Muscle of leg (tissue), 11 donors: ENCODE data around the gene MYMX. TPM values are rescaled to one million over a fixed set of nuclear protein-coding genes. Genes with fewer than 3 reads are reported as not detected.

Source experiments
- DNase-seq: peaks from one replicate; pipeline ENCODE4 v3.0.0; 2013
- H3K27ac ChIP-seq: one replicate; pipeline ENCODE4 v1.5.1; 2013; ENCODE audit warnings: mild to moderate bottlenecking, low read length, control low read depth
- H3K27me3 ChIP-seq: one replicate; pipeline ENCODE4 v1.6.1; 2013; ENCODE audit warnings: low read length; ENCODE audit not compliant: control insufficient read depth, insufficient read depth
- H3K36me3 ChIP-seq: one replicate; pipeline ENCODE4 v1.6.1; 2013; ENCODE audit warnings: low read length; ENCODE audit not compliant: control insufficient read depth, insufficient read depth
- H3K4me1 ChIP-seq: one replicate; pipeline ENCODE4 v1.6.1; 2013; ENCODE audit warnings: low read length; ENCODE audit not compliant: control insufficient read depth, insufficient read depth
- H3K4me3 ChIP-seq: one replicate; pipeline ENCODE4 v1.5.1; 2013; ENCODE audit warnings: low read length, control low read depth
- H3K9me3 ChIP-seq: replicated peaks from 2 replicates; pipeline ENCODE4 v1.6.1; 2013; ENCODE audit warnings: low read depth, low read length; ENCODE audit not compliant: control insufficient read depth
- WGBS: methylation state at CpG from one replicate; pipeline ENCODE4 v1.1.5; 2013; ENCODE audit warnings: missing lambda C conversion rate; ENCODE audit not compliant: insufficient coverage; 5-methylcytosine and 5-hydroxymethylcytosine counted together
- polyA plus RNA-seq, 8 donors: library from polyadenylated mRNA; unstranded; fragments of 120-200 nt; gene quantifications; one replicate each; pipeline versions ENCODE4 v1.2.1 to v1.2.3, GENCODE V29; 2013; ENCODE audit warnings: inconsistent platforms in 1 of 8, low replicate concordance in 1 of 8; ENCODE audit not compliant: insufficient read length in 8 of 8, insufficient read depth in 1 of 8
- total RNA-seq: library from RNA; stranded (reverse); fragments of 120-200 nt; gene quantifications from one replicate; pipeline ENCODE4 v1.2.4, GENCODE V29; 2013

MYMX gene
- total and polyA plus RNA-seq, 9 donors, result 12.4 to 31.2 (median 26.6) TPM

DNA sequence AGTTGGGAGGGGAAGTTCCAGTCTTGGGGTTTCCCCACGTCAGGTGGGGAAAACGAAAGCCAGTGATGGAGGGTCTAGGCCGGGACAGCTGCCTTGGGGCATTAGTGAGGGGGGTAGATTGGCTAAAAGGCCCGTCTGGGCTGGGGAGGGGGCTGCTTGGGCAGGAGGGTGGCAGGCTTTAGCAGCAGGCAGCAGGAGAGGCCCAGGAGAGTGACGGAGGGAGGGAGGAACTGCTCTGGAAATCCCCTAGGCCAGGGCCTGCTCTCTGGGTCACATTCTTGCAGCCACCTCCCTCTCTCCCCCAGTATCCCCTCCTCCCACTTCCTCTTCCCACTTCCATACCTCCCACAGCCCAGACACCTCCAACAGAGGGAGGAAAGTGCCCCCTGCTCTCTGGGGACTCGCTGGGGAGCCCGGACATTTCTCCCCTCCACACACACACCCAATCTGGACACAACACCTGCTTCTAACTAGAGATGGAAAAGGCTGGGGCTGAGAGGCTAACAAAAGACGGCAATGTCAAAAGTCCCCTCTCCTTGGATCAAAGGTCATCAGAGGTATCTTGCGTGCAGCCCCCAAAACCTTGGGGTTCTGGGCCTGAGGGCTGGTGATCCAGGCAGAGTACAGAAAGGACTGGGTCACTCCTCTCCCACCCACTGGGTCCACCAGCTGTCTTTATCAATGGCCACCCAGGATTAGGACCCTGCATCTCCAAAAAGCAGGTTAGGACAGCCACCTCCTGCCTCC, 46.8 kb downstream of the MYMX start:
- Histone ChIP-seq H3K27ac (peak overlapping the region; percentile 13), H3K9me3 (no peaks in the 10 kb centered on the region), H3K27me3 (peaks cover 10% of the 10 kb centered on the region), H3K4me1 (peaks cover 30% of the 10 kb centered on the region), H3K4me3 (peak overlapping the region; percentile 90), H3K36me3 (peaks cover 25% of the 10 kb centered on the region)
- WGBS, result 37% methylated on average over 4 of the region's 9 CpGs
- DNase-seq, result no peak

DNA sequence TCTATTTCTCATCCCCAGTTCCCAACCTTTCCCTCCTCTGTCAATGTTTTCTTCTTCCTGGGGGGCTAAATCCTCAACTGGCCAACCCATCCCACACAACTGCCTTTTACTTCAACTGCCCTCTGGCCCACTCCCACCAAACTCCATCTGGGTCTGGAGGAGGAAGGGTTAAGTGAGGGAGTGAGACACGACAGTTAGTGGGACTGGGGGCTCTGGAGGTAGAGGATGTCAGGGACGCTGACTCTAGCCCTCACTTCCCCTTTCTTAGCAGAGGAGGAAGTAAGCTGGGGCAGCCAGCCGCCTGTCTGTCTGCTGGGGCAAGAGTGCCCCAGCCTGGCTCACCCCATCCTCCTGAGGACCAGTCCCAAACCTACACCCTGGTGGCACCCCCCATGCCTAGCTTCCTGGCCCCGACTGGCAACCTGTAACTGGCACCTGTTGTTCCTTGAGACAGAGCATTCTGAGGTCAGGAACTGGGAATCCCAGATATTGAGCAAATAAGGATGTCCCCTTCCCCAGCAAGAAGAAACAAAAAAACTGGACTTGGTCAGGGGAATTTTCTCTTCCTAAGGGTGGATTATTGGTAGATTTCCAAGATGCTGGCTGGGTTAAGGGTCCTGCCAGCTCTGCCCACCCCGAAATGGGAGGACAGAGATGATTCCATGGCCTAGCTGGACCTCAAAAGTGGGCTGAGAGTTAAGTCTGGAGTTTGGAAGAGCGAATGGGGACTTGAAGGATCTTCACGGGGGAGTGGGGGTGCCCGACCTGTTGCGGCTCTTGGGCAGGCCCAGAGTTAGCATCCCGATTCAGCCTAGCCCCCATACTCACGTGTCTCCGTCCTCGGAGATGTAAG, 47.7 kb downstream of the MYMX start:
- Histone ChIP-seq H3K9me3 (no peaks in the 10 kb centered on the region), H3K27me3 (peaks cover 17% of the 10 kb centered on the region), H3K27ac (peak overlapping the region; percentile 90), H3K36me3 (peaks cover 17% of the 10 kb centered on the region), H3K4me3 (peak overlapping the region; percentile 90), H3K4me1 (peaks cover 30% of the 10 kb centered on the region)
- DNase-seq, result peak; percentile 59
- WGBS, result 9% methylated on average over 5 of the region's 13 CpGs

DNA sequence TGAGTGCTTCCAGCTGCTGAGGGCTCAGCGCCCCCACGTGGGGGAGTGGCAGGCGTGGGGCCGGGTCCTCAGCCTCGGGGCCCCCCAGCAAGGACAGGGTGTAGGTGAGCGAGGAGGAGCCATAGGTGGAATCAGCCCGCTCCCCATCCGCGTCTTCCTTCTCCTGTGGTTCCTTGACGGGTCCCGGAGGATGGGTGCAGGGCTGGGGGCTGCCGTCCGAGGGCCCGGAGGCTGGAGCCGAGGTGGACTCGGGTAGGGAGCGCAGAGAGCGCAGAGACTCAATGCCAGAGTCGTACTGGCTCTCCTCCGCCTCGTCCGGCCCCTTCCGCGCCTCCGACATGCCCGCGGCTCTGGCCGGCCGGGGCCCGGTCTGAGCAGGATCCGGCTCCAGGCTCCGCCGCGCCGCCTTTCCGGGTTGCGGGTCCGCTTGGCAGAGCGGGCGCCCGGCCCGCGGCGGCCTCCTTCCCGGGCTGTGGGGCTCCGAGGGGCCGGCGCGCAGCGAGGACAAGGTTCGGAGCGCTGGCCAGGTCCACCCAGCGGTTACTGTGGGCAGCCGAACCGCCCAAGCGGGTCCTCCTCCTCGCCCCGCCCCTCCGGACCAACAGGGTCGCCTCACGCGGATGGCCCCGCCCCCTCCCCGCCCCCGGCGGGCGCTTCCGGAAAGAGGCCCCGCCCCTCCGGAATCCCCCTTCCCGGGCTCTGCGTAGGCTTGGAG, 48.4 kb downstream of the MYMX start, which contains the start of gene NFKBIE:
Gene NFKBIE (minus strand): TSS at position 545 of the 715 bp plus-strand sequence. CDS start 205 bp downstream, at position 340.
- Histone ChIP-seq H3K4me3 (peak within 1 kb of the TSS; percentile 90), H3K27me3 (peaks cover 25% of the 10 kb centered on the region), H3K4me1 (peaks cover 30% of the 10 kb centered on the region), H3K9me3 (no peaks in the 10 kb centered on the region), H3K36me3 (peaks cover 11% of the 10 kb centered on the region), H3K27ac (peak within 1 kb of the TSS; percentile 90)
- DNase-seq, result peak; percentile 96
- WGBS, result under 1% methylated on average over 66 of the region's 72 CpGs

DNA sequence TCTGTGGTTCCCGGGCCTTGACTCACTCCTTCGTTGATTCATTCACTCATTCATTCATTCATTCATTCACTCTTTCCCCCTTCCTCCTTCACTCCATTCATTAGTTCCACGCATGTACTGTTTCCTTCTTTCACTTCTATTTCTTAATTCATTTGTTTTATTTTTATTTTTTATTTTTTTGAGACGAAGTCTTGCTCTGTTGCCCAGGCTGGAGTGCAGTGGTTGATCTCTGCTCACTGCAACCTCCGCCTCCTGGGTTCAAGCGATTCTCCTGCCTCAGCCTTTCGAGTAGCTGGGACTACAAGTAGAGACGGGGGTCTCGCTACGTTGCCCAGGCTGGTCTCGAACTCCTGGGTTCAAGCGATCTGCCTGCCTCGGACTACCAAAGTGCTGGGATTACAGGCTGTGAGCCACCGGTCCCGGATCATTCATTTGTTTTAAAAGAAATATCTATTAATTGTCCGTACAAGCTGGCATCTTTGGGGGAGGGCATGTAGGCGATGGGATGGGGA, 49.1 kb downstream of the MYMX start:
- H3K27me3 ChIP-seq, result peaks cover 26% of the 10 kb centered on the region
- H3K9me3 ChIP-seq, result no peaks in the 10 kb centered on the region
- peaks cover 10% of the 10 kb centered on the region for H3K36me3 ChIP-seq
- peak overlapping the region; percentile 90 for H3K4me3 ChIP-seq
- DNase-seq, result no peak
- peaks cover 30% of the 10 kb centered on the region for H3K4me1 ChIP-seq
- 74% methylated on average over 11 of the region's 17 CpGs for WGBS
- peak overlapping the region; percentile 54 for H3K27ac ChIP-seq

DNA sequence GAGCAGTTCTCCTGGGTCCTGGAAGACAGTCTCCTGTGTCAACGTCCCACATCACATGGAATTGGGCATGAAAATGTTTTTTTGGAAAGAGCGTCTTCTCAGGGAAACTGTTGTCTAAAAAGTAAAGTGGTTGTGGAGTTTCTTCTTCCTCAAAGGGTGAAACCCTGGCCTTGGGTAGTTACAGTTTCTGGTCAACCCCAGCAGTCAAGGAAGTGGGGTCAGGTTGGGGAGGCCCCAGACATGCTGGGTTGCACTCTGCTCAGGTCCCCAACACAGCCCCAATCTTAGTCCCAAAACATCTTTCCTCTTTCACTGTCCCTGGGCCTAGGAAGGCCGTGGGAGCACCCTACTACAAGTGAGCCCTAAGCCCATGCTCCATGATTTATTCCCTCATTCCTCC, 49.6 kb downstream of the MYMX start:
- no peak for DNase-seq
- Histone ChIP-seq H3K36me3 (peaks cover 7% of the 10 kb centered on the region), H3K4me1 (peaks cover 30% of the 10 kb centered on the region), H3K27me3 (peaks cover 30% of the 10 kb centered on the region), H3K27ac (no peak overlapping the region), H3K9me3 (no peaks in the 10 kb centered on the region), H3K4me3 (no peak overlapping the region)
- 33% methylated on average over 1 of the region's 3 CpGs for WGBS

DNA sequence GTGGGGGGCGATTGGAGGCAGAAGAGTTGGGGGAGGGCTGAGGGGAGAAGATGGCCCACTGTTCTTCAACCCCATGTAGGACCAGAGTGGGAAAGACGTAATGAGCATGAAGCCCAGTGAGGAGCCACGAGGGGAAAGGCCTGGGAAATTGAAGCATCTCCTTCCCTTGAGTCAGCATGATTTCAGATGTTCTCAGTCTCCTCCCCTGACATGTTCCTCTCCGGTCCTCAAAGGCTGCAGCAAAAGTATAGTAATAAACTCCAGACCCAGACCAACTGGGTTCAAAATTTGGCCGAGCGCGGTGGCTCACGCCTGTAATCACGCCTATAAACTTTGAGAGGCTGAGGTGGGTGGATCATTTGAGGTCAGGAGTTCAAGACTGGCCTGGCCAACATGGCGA, 50.5 kb downstream of the MYMX start:
- Histone ChIP-seq H3K4me3 (no peak overlapping the region), H3K4me1 (peaks cover 28% of the 10 kb centered on the region), H3K9me3 (no peaks in the 10 kb centered on the region), H3K36me3 (no peaks in the 10 kb centered on the region), H3K27me3 (peaks cover 39% of the 10 kb centered on the region), H3K27ac (no peak overlapping the region)
- DNase-seq, result no peak
- no CpG with 5 or more reads among the region's 10 CpGs for WGBS

Other genes with a start within 250 kb of the MYMX start
- 55.0 TPM for gene MRPL14, start 89.5 kb upstream of the MYMX start, total RNA-seq
- 10 to 100 TPM; 36.7 to 44.3 (median 40.4) TPM for gene MRPL14, start 89.5 kb upstream of the MYMX start, polyA plus RNA-seq
- gene TMEM63B, start 89.4 kb upstream of the MYMX start, total RNA-seq, result 8.6 TPM
- gene TMEM63B, start 89.4 kb upstream of the MYMX start, polyA plus RNA-seq, result 10 to 100 TPM; 12.6 to 22.2 (median 18.9) TPM
- 0.18 TPM for gene CAPN11, start 58.1 kb upstream of the MYMX start, total RNA-seq
- under 1 TPM; 0.13 to 0.54 (median 0.29) TPM for gene CAPN11, start 58.1 kb upstream of the MYMX start, polyA plus RNA-seq
- 27.8 TPM for gene SLC29A1, start 6.7 kb downstream of the MYMX start, total RNA-seq
- gene SLC29A1, start 6.7 kb downstream of the MYMX start, polyA plus RNA-seq, result 10 to 100 TPM; 60.7 to 94.2 (median 73.5) TPM
- 1,001 TPM for gene HSP90AB1, start 30.2 kb downstream of the MYMX start, total RNA-seq
- gene HSP90AB1, start 30.2 kb downstream of the MYMX start, polyA plus RNA-seq, result 1,000 to 10,000 TPM in 5 of 8 donors, 100 to 1,000 TPM in 3; 842 to 1,095 (median 1,023) TPM
- gene SLC35B2, start 40.6 kb downstream of the MYMX start, total RNA-seq, result 27.6 TPM
- gene SLC35B2, start 40.6 kb downstream of the MYMX start, polyA plus RNA-seq, result 10 to 100 TPM; 29.2 to 42.4 (median 34.8) TPM
- 4.5 TPM for gene NFKBIE, start 48.6 kb downstream of the MYMX start, total RNA-seq
- gene NFKBIE, start 48.6 kb downstream of the MYMX start, polyA plus RNA-seq, result 1 to 10 TPM; 3.2 to 7.7 (median 5.4) TPM
- gene TMEM151B, start 53.5 kb downstream of the MYMX start, total RNA-seq, result 0.09 TPM
- gene TMEM151B, start 53.5 kb downstream of the MYMX start, polyA plus RNA-seq, result under 1 TPM; 0.13 to 0.48 (median 0.31) TPM
- gene AARS2, start 96.4 kb downstream of the MYMX start, total RNA-seq, result 11.3 TPM
- 10 to 100 TPM in 2 of 8 donors, 1 to 10 TPM in 6; 8.1 to 11.9 (median 9.4) TPM for gene AARS2, start 96.4 kb downstream of the MYMX start, polyA plus RNA-seq
- gene SPATS1, start 125.7 kb downstream of the MYMX start, total RNA-seq, result not detected
- gene SPATS1, start 125.7 kb downstream of the MYMX start, polyA plus RNA-seq, result not detected
- gene CDC5L, start 170.8 kb downstream of the MYMX start, total RNA-seq, result 27.5 TPM
- gene CDC5L, start 170.8 kb downstream of the MYMX start, polyA plus RNA-seq, result 10 to 100 TPM; 18.6 to 28.0 (median 23.8) TPM